Measurements from ENCODE around the gene LRCH2.

LRCH2 gene, protein sequence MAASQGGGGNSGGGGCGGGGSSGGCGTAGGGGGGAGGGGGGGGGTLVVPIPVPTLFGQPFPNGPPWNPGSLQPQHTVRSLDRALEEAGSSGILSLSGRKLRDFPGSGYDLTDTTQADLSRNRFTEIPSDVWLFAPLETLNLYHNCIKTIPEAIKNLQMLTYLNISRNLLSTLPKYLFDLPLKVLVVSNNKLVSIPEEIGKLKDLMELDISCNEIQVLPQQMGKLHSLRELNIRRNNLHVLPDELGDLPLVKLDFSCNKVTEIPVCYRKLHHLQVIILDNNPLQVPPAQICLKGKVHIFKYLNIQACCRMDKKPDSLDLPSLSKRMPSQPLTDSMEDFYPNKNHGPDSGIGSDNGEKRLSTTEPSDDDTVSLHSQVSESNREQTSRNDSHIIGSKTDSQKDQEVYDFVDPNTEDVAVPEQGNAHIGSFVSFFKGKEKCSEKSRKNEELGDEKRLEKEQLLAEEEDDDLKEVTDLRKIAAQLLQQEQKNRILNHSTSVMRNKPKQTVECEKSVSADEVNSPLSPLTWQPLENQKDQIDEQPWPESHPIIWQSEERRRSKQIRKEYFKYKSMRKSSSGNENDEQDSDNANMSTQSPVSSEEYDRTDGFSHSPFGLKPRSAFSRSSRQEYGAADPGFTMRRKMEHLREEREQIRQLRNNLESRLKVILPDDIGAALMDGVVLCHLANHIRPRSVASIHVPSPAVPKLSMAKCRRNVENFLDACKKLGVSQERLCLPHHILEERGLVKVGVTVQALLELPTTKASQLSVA

DNA sequence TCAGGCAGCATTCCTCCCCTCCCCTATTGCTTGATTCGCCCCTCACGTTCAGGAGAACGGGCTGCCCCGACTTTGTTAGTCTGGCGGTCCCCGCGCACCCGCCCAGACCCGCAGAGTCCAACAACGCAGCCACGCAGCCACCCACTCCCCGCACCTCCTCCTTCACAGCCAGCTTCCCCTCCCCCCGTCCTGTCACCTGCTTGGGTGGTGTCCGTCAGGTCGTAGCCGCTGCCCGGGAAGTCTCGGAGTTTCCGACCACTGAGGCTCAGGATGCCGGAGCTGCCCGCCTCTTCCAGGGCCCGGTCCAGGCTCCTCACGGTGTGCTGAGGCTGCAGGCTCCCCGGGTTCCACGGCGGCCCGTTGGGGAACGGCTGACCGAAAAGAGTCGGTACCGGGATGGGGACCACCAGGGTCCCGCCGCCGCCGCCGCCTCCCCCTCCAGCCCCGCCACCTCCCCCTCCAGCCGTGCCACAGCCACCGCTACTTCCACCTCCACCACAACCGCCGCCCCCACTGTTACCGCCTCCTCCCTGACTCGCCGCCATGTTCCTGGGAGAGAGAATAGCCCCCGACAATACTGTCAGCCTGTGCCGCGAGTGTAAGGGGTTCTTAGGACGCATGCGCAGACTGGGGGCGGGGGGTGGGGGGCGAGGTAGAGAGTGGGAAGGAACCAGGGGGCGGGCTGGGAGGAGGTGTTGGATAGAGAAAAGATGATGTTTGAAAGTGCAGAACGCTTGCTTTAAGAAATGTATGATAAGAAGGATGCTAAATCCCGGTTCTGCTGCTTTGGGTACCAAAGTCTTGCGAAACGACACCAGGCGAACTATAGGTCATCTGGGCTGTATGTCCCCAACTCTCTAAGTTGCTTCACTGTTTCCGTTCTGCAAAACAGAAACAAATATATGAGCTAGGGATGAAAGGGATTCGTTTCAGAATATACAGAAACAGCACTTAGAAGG, at the start of gene LRCH2:
LRCH2 (minus strand) TSS at position 600 of the 959 bp plus-strand sequence; CDS start at position 545, 55 bp downstream.
- WGBS (ENCODE audit: insufficient coverage, insufficient read length), result no CpG with 5 or more reads among the region's 59 CpGs
- no peak for DNase-seq (ENCODE audit: low read depth, low spot score)
- H3K27me3 ChIP-seq (ENCODE audit: control insufficient read depth, insufficient read depth, low read length), result no peaks in the 10 kb centered on the region
- H3K27ac ChIP-seq (ENCODE audit: low read length), result no peak within 1 kb of the TSS
- no peaks in the 10 kb centered on the region for H3K36me3 ChIP-seq (ENCODE audit: control insufficient read depth, insufficient read depth, low read length)
- peak within 1 kb of the TSS; percentile 89; the same call in 1 of the 2 replicates for H3K4me3 ChIP-seq (ENCODE audit: low read length)
- no peaks in the 10 kb centered on the region for H3K4me1 ChIP-seq (ENCODE audit: control insufficient read depth, insufficient read depth, low read length)
- no peaks in the 10 kb centered on the region for H3K9me3 ChIP-seq (ENCODE audit: control insufficient read depth, insufficient read depth, low read length)

DNA sequence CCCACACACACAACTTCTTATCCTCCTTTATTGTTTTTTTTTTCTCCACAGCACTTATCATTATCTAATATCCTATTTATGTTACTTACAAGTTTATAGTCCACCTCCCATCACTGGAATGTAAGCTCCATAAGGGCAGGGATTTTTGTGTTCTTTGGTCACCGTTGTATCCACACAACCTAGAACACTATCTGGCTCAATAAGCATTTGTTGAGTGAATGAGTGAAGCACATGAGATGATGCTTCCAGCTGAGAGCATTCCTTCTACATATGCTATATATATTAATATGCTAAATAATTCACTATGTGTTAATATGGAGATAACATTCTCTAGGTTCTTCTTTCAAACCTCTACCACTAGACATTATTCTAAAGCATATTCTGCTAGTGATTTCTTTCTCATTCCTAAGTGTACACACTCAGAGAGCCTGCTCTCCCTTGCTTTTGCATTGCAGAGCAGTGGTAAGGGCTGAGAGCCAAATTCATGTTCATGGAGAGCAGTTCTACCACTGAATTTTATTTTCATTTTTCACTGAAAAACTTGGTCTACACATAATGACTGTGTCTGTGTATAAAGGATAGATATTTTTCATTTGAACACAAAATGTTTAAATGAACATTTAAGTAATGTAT, 35.3 kb upstream of the LRCH2 start:
- Histone ChIP-seq H3K9me3 (ENCODE audit: control insufficient read depth, insufficient read depth, low read length) (no peaks in the 10 kb centered on the region), H3K4me1 (ENCODE audit: control insufficient read depth, insufficient read depth, low read length) (no peaks in the 10 kb centered on the region), H3K27ac (ENCODE audit: low read length) (no peak overlapping the region), H3K27me3 (ENCODE audit: control insufficient read depth, insufficient read depth, low read length) (no peaks in the 10 kb centered on the region), H3K36me3 (ENCODE audit: control insufficient read depth, insufficient read depth, low read length) (no peaks in the 10 kb centered on the region), H3K4me3 (ENCODE audit: low read length) (no peak overlapping the region)
- no CpG with 5 or more reads among the region's 1 CpG for WGBS (ENCODE audit: insufficient coverage, insufficient read length)
- no peak for DNase-seq (ENCODE audit: low read depth, low spot score)

DNA sequence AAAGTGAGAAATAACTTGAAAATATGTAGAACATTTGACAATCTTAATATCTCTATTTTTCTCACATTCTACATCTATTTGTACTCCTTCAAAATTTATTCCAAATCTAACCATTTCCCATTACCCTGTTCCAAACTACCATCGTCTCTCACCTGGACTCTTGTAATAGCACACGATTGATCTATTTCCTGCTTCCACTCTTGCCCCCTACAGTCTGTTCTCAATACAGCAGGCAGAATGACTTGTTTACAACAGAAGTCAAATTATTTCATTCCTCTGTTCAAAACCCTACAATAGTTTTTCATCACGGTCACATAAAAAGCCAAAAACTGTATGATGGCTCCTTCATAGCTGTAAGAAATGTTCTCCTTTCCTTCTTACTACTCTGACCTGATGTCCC, 34.5 kb upstream of the LRCH2 start:
- 100% methylated on average over 1 of the region's 3 CpGs for WGBS (ENCODE audit: insufficient coverage, insufficient read length)
- no peak overlapping the region for H3K4me3 ChIP-seq (ENCODE audit: low read length)
- H3K27me3 ChIP-seq (ENCODE audit: control insufficient read depth, insufficient read depth, low read length), result no peaks in the 10 kb centered on the region
- DNase-seq (ENCODE audit: low read depth, low spot score), result no peak
- H3K4me1 ChIP-seq (ENCODE audit: control insufficient read depth, insufficient read depth, low read length), result no peaks in the 10 kb centered on the region
- H3K27ac ChIP-seq (ENCODE audit: low read length), result no peak overlapping the region
- no peaks in the 10 kb centered on the region for H3K36me3 ChIP-seq (ENCODE audit: control insufficient read depth, insufficient read depth, low read length)
- H3K9me3 ChIP-seq (ENCODE audit: control insufficient read depth, insufficient read depth, low read length), result no peaks in the 10 kb centered on the region

DNA sequence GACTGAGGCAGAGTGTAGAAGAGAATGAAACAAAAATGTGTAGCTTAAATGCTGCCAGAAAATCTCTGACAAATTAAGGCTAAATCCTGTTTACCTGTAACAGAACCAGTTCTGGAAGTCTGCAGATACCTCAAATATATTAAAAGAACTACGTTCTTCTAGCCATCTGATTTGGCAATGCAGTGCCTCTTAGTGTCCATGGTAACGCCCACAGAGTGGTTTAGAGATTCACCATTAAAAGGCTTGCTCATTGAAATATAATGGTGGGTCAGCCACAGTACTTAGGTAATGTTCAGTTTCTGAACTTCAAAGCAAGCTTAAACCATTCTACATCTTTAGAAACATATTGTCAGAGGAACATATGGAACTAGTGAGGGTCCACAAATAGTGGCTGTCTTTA, 32.4 kb upstream of the LRCH2 start:
- no CpG with 5 or more reads among the region's 2 CpGs for WGBS (ENCODE audit: insufficient coverage, insufficient read length)
- H3K36me3 ChIP-seq (ENCODE audit: control insufficient read depth, insufficient read depth, low read length), result no peaks in the 10 kb centered on the region
- DNase-seq (ENCODE audit: low read depth, low spot score), result no peak
- no peaks in the 10 kb centered on the region for H3K27me3 ChIP-seq (ENCODE audit: control insufficient read depth, insufficient read depth, low read length)
- no peak overlapping the region for H3K27ac ChIP-seq (ENCODE audit: low read length)
- no peak overlapping the region for H3K4me3 ChIP-seq (ENCODE audit: low read length)
- no peaks in the 10 kb centered on the region for H3K9me3 ChIP-seq (ENCODE audit: control insufficient read depth, insufficient read depth, low read length)
- H3K4me1 ChIP-seq (ENCODE audit: control insufficient read depth, insufficient read depth, low read length), result no peaks in the 10 kb centered on the region

DNA sequence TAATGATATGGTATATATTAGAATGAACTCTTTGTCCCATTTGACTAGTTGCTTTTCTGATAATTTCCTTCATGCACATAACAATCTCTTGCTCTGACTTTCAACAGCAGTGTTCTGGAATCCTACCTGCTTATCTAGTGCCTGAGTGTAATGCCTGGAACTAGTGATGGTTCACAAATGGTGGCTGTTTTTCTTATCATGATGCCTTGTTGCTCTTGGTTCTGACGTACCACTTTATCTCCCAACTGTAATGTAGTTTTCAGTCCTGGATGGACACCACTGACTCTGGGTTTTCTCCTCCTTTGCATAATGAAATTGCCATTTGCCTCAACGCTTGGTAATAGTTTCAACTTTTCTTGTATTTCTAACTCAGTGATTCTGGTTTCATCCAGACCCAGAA, 30.1 kb upstream of the LRCH2 start:
- H3K27me3 ChIP-seq (ENCODE audit: control insufficient read depth, insufficient read depth, low read length), result no peaks in the 10 kb centered on the region
- H3K9me3 ChIP-seq (ENCODE audit: control insufficient read depth, insufficient read depth, low read length), result no peaks in the 10 kb centered on the region
- H3K4me3 ChIP-seq (ENCODE audit: low read length), result no peak overlapping the region
- no peak for DNase-seq (ENCODE audit: low read depth, low spot score)
- no CpG with 5 or more reads among the region's 2 CpGs for WGBS (ENCODE audit: insufficient coverage, insufficient read length)
- H3K4me1 ChIP-seq (ENCODE audit: control insufficient read depth, insufficient read depth, low read length), result no peaks in the 10 kb centered on the region
- no peaks in the 10 kb centered on the region for H3K36me3 ChIP-seq (ENCODE audit: control insufficient read depth, insufficient read depth, low read length)
- no peak overlapping the region for H3K27ac ChIP-seq (ENCODE audit: low read length)

GRCh38 chrX:115261148-115261547, 27.3 kb upstream of the LRCH2 start:
- no peaks in the 10 kb centered on the region for H3K27me3 ChIP-seq (ENCODE audit: control insufficient read depth, insufficient read depth, low read length)
- no peak for DNase-seq (ENCODE audit: low read depth, low spot score)
- no peaks in the 10 kb centered on the region for H3K4me1 ChIP-seq (ENCODE audit: control insufficient read depth, insufficient read depth, low read length)
- H3K9me3 ChIP-seq (ENCODE audit: control insufficient read depth, insufficient read depth, low read length), result no peaks in the 10 kb centered on the region
- no CpG with 5 or more reads among the region's 2 CpGs for WGBS (ENCODE audit: insufficient coverage, insufficient read length)
- H3K36me3 ChIP-seq (ENCODE audit: control insufficient read depth, insufficient read depth, low read length), result no peaks in the 10 kb centered on the region
- no peak overlapping the region for H3K27ac ChIP-seq (ENCODE audit: low read length)
- no peak overlapping the region for H3K4me3 ChIP-seq (ENCODE audit: low read length)

DNA sequence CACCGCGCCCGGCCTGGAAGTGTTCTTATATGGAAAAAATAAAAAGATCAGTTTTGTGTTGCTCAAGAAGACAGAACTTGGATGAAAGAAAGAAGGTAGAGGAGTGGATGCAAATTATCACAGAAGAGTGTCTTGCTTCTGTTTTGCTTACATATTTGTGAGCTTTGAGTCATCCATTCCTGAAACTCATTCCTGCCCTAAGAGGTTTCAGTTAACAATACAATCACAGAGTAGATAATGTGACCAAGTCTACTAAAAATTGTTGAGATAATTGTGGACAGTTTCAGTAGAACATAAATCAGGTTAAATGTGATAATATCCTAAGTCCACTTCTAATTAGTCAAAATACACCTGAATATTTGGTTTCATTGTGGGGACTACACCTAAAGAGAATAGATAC, 26.4 kb upstream of the LRCH2 start:
- DNase-seq (ENCODE audit: low read depth, low spot score), result no peak
- H3K27me3 ChIP-seq (ENCODE audit: control insufficient read depth, insufficient read depth, low read length), result no peaks in the 10 kb centered on the region
- no peak overlapping the region for H3K27ac ChIP-seq (ENCODE audit: low read length)
- no peaks in the 10 kb centered on the region for H3K4me1 ChIP-seq (ENCODE audit: control insufficient read depth, insufficient read depth, low read length)
- no peaks in the 10 kb centered on the region for H3K9me3 ChIP-seq (ENCODE audit: control insufficient read depth, insufficient read depth, low read length)
- no peak overlapping the region for H3K4me3 ChIP-seq (ENCODE audit: low read length)
- no peaks in the 10 kb centered on the region for H3K36me3 ChIP-seq (ENCODE audit: control insufficient read depth, insufficient read depth, low read length)
- WGBS (ENCODE audit: insufficient coverage, insufficient read length), result no CpG with 5 or more reads among the region's 3 CpGs

GRCh38 chrX:115259238-115259875, 25.5 kb upstream of the LRCH2 start:
- Histone ChIP-seq H3K4me1 (ENCODE audit: control insufficient read depth, insufficient read depth, low read length) (no peaks in the 10 kb centered on the region), H3K36me3 (ENCODE audit: control insufficient read depth, insufficient read depth, low read length) (no peaks in the 10 kb centered on the region), H3K27ac (ENCODE audit: low read length) (no peak overlapping the region), H3K27me3 (ENCODE audit: control insufficient read depth, insufficient read depth, low read length) (no peaks in the 10 kb centered on the region), H3K9me3 (ENCODE audit: control insufficient read depth, insufficient read depth, low read length) (no peaks in the 10 kb centered on the region), H3K4me3 (ENCODE audit: low read length) (no peak overlapping the region)
- DNase-seq (ENCODE audit: low read depth, low spot score), result no peak
- no CpG with 5 or more reads among the region's 3 CpGs for WGBS (ENCODE audit: insufficient coverage, insufficient read length)

- DNase-seq (ENCODE audit: low read depth, low spot score), result no peak
- Histone ChIP-seq H3K9me3 (ENCODE audit: control insufficient read depth, insufficient read depth, low read length) (no peaks in the 10 kb centered on the region), H3K4me1 (ENCODE audit: control insufficient read depth, insufficient read depth, low read length) (no peaks in the 10 kb centered on the region), H3K27me3 (ENCODE audit: control insufficient read depth, insufficient read depth, low read length) (no peaks in the 10 kb centered on the region), H3K27ac (ENCODE audit: low read length) (no peak overlapping the region), H3K36me3 (ENCODE audit: control insufficient read depth, insufficient read depth, low read length) (no peaks in the 10 kb centered on the region), H3K4me3 (ENCODE audit: low read length) (no peak overlapping the region)
Measured at GRCh38 chrX:115257711-115258110, 23.8 kb upstream of the LRCH2 start.

All from iPS DF 6.9 (cell line).